ENCODE results near the gene OCRL.

GRCh38 chrX:129600981-129601424 lies 60.9 kb downstream of the OCRL start:
- TF ChIP-seq, protein P1, sequence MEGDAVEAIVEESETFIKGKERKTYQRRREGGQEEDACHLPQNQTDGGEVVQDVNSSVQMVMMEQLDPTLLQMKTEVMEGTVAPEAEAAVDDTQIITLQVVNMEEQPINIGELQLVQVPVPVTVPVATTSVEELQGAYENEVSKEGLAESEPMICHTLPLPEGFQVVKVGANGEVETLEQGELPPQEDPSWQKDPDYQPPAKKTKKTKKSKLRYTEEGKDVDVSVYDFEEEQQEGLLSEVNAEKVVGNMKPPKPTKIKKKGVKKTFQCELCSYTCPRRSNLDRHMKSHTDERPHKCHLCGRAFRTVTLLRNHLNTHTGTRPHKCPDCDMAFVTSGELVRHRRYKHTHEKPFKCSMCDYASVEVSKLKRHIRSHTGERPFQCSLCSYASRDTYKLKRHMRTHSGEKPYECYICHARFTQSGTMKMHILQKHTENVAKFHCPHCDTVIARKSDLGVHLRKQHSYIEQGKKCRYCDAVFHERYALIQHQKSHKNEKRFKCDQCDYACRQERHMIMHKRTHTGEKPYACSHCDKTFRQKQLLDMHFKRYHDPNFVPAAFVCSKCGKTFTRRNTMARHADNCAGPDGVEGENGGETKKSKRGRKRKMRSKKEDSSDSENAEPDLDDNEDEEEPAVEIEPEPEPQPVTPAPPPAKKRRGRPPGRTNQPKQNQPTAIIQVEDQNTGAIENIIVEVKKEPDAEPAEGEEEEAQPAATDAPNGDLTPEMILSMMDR (IDR thresholded peaks at IDR 0.05): peak; percentile 32 to 61 (median 50)
- no peak for TF ChIP-seq POLR2A (IDR thresholded peaks at IDR 0.05)
